Kidney (tissue), 14 donors: ENCODE measurements around the gene ACTG1. TPM values are rescaled to one million over a fixed set of nuclear protein-coding genes. Genes with fewer than 3 reads are reported as not detected.
A peak's percentile ranks its signal among the peaks of the same experiment; 100 is the strongest.

Source experiments
- DNase-seq, 5 donors: peaks; one replicate each; pipeline ENCODE4 v3.0.0-alpha.2; 2013 to 2020
- FAIRE-seq: peaks from 2 replicates; lab custom pipeline; 2012; peaks lifted over from hg19 to GRCh38; lab: Jason Lieb, UNC
- H3K27ac ChIP-seq, 2 donors: one replicate each; pipeline ENCODE4 v1.7.0; 2013; ENCODE audit warnings: low read depth in 2 of 2, low read length in 2 of 2, inconsistent platforms in 1 of 2
- H3K27me3 ChIP-seq: one replicate; pipeline ENCODE4 v1.7.1; 2013; ENCODE audit warnings: low read length, inconsistent platforms; ENCODE audit not compliant: control insufficient read depth, insufficient read depth
- H3K36me3 ChIP-seq, 3 donors: one replicate each; pipeline versions ENCODE4 v1.7.0 to v1.7.1; 2013; ENCODE audit warnings: low read length in 3 of 3, control low read depth in 1 of 3, inconsistent platforms in 1 of 3; ENCODE audit not compliant: insufficient read depth in 3 of 3, control insufficient read depth in 2 of 3
- H3K4me1 ChIP-seq, 3 donors: one replicate each; pipeline versions ENCODE4 v1.7.0 to v1.7.1; 2013; ENCODE audit warnings: low read length in 3 of 3, inconsistent platforms in 1 of 3, low read depth in 1 of 3; ENCODE audit not compliant: control insufficient read depth in 2 of 3, insufficient read depth in 2 of 3
- H3K4me3 ChIP-seq, 3 donors: one replicate each; pipeline versions ENCODE4 v1.7.0 to v1.8.1; 2013; ENCODE audit warnings: low read length in 3 of 3, control low read depth in 1 of 3, inconsistent platforms in 1 of 3
- H3K9ac ChIP-seq, 3 donors: one replicate each; pipeline versions ENCODE4 v1.7.0 to v1.7.1; 2013; ENCODE audit warnings: low read length in 3 of 3, control low read depth in 1 of 3, inconsistent platforms in 1 of 3
- H3K9me3 ChIP-seq, 3 donors: one replicate each; pipeline versions ENCODE4 v1.7.0 to v1.7.1; 2013; ENCODE audit warnings: low read length in 3 of 3, control low read depth in 1 of 3, inconsistent platforms in 1 of 3; ENCODE audit not compliant: control insufficient read depth in 2 of 3, insufficient read depth in 1 of 3
- CTCF ChIP-seq: IDR thresholded peaks from 3 replicates; pipeline ENCODE4 v1.5.1; 2012; ENCODE audit warnings: mild to moderate bottlenecking, moderate library complexity, borderline replicate concordance; ENCODE audit not compliant: insufficient read depth; ENCODE audit errors: extremely low read depth
- intact Hi-C: fragments of 100-400 bp; cut with DNase I; formaldehyde crosslinking; loops from one replicate; pipeline ENCODE4 v1.11.1; 2022
- polyA plus RNA-seq: library from polyadenylated mRNA; stranded (reverse); fragments of 350-450 nt; fragmentation: Illumina TruSeq; extraction: RNeasy Lipid Tissue Mini Kit (QIAGEN cat#74804); gene quantifications from one replicate; pipeline ENCODE4 v1.2.3, GENCODE V29; 2014; ENCODE audit warnings: low read depth, low replicate concordance; ENCODE audit not compliant: insufficient read depth
- total RNA-seq: library from RNA; stranded (reverse); fragmentation: NEBNext Ultra II Directional; extraction: Animal tissue kit (Norgen Biotek cat#: 25700); gene quantifications from one replicate; pipeline ENCODE4 v1.2.1, GENCODE V29; 2021
- donor health status: control.
- donor health status: control.
- donor health status: control.
- donor health status: control.
- donor health status: control.
- donor health status: DM: yes; HTN: yes; CAD: no.
- donor health status: Normal renal cell carcinoma (clear cell type).

ACTG1 gene
- total and polyA plus RNA-seq, 2 donors from 2014 or later, result 1,350 to 2,632 TPM

GRCh38 chr17:81561494-81561885 is 48.9 kb upstream of the ACTG1 start:
- H3K4me3 ChIP-seq, result no peak overlapping the region
- no peak for TF ChIP-seq CTCF
- peaks cover 3 to 6% (median 4%) of the 10 kb centered on the region in 3 donors for H3K4me1 ChIP-seq
- no peak overlapping the region for H3K27ac ChIP-seq
- no peaks in the 10 kb centered on the region for H3K27me3 ChIP-seq
- H3K9ac ChIP-seq, result no peak overlapping the region
- FAIRE-seq (no peak), DNase-seq (no peak)
- H3K9me3 ChIP-seq, result no peaks in the 10 kb centered on the region
- intact Hi-C loops, result no loop called here
- peaks cover 9 to 56% (median 23%) of the 10 kb centered on the region in 3 donors for H3K36me3 ChIP-seq

GRCh38 chr17:81558941-81559806 is 46.6 kb upstream of the ACTG1 start:
- H3K36me3 ChIP-seq, result peaks cover 3 to 38% (median 8%) of the 10 kb centered on the region in 3 donors
- H3K9me3 ChIP-seq, result no peaks in the 10 kb centered on the region
- no peak overlapping the region for H3K4me3 ChIP-seq
- H3K27ac ChIP-seq, result no peak overlapping the region
- FAIRE-seq, result no peak
- no peaks in the 10 kb centered on the region for H3K27me3 ChIP-seq
- peak in 1 of 5 donors; percentile 51 for DNase-seq
- peaks cover 0 to 1% (median 0%) of the 10 kb centered on the region in 3 donors for H3K4me1 ChIP-seq
- no peak overlapping the region for H3K9ac ChIP-seq
- TF ChIP-seq CTCF, result no peak
- intact Hi-C loops, result no loop called here

- no peaks in the 10 kb centered on the region for H3K27me3 ChIP-seq
- peaks cover 3 to 30% (median 8%) of the 10 kb centered on the region in 3 donors for H3K36me3 ChIP-seq
- FAIRE-seq, result no peak
- peaks cover 0 to 10% (median 10%) of the 10 kb centered on the region in 3 donors for H3K4me1 ChIP-seq
- no peaks in the 10 kb centered on the region for H3K9me3 ChIP-seq
- H3K4me3 ChIP-seq, result no peak overlapping the region
- intact Hi-C loops, result no loop called here
- TF ChIP-seq CTCF, result no peak
- H3K9ac ChIP-seq, result no peak overlapping the region
- H3K27ac ChIP-seq, result no peak overlapping the region
- DNase-seq, result no peak
Measured at GRCh38 chr17:81558115-81558468, 45.5 kb upstream of the ACTG1 start.
